ENCODE measurements around the gene C5AR1.
"Not testable (repeated sequence)": the region's sequence is repeated elsewhere in the genome, so short reads cannot be mapped to it uniquely, and the experiment has no call there.

C5AR1 gene

DNA sequence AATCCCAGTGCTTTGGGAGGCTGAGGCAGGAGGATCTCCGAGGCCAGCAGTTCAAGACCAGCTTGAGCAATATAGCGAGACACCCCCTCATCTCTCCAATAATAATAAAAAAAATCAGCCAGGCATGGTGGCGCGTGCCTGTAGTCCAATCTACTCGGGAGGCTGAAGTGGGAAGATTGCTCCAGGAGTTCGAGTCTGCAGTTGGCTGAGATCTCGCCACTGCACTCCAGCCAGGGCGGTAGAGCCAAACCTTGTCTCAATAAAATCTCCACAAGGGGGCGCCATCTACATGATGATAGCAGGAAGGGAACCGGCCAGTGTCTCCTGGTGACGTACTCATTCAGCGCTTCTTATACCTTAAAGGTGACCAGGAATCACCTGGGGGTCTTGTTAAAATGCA is 13.6 kb upstream of the C5AR1 start:
- peak; percentile 36 for DNase-seq

DNA sequence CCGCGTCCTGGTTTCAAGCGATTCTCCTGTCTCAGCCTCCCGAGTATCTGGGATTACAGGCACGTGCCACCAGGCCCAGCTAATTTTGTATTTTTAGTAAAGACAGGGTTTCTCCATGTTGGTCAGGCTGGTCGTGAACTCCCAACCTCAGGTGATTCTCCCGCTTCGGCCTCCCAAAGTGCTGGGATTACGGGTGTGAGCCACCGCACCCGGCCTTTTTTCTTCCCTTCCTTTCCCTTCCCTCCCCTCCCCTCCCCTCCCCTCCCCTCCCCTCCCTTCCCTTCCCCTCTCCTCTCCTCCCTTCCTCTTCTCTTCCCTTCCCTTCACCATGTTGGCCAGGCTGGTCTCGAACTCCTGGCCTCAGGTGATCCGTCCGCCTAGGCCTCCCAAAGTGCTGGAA is 8.8 kb upstream of the C5AR1 start:
- DNase-seq = not testable (repeated sequence)

DNA sequence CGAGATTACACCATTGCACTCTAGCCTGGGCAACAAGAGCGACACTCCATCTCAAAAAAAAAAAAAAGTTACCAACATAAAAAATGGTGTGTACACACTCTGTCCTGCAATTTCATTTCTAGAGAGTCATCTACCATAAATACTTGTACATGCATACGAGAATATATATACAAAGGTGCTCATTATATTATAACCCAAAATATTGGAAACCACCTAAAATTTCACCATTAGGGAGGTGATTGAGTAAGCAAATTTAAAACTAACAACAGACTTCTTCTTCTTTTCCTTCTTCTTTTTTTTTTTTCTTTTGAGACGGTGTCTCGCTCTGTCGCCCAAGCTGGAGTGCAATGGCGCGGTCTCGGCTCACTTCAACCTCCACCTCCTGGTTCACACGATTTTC is 7.4 kb upstream of the C5AR1 start:
- DNase-seq = no peak

DNA sequence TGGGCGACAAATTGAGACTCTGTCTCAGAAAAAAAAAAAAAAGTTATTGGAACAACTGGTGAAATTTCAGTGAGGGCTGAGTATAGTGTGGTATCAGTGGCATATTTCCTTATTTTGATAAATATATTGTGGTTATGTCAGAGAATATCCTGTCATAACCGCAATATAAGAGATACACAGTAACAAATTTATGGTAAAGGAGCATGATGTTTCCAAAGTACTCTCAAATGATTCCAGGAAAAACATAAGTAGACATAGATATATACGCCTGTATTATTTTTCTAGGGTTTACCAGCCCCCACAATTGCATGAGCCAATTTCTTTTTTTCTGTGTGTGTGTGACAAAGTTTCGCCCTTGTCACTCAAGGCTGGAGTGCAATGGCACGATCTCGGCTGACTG is 5.7 kb upstream of the C5AR1 start:
- DNase-seq = no peak

DNA sequence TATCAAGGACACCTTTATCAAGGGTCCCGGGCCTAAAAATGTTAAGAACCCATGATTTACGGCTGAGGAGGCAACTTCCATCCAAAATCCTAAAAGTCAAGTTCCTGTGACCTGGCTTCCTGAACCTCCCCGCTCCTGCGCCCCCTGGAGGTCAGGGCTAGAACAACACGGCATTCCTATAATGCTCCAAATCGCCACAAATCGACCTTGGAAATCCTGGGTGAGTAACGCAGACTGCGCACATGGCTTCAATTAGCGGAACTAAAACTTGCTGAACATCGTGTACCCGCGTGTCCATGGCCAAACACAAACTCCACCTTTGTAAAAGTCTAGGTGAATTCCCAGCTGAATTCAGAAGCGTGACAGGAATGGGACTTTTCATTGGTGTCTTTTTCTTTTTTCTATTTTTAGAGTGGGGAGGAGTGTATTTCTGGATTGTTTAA is 4.3 kb upstream of the C5AR1 start:
- peak; percentile 17 for DNase-seq

DNA sequence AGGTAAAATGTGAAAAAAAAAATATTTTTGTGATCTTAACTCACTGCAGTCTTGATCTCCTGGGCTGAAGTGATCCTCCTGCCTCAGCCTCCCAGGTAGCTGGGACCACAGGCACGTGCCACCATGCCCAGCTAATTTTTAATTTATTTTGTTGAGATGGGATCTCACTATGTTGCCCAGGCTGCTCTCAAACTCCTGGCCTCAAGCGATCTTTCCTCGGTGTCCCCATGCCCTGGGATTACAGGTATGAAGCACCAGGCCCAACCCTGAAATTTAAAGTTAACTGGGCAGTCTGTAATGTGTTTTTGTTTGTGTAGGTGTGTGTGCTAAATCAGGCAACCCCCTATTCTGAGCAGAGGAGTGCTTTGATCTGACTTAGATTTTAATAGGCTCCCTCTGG is 3.4 kb upstream of the C5AR1 start:
- no peak for DNase-seq

DNA sequence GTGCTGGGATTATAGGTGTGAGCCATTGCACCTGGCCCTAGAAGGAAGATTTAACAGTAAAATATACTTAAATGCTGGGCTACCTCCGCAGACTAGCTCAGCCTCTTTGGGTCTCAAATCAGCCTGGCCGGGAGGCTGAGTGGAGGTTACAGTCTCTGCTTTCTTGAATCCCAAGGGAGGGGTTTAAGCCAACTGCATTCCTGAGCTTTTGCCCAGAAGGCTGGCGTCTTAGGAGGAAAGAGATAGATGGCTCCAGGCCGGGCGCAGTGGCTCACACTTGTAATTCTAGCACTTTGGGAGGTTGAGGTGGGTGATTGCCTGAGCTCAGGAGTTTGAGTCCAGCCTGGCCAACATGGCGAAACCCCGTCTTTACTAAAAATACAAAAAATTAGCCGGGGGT is 623 bp upstream of the C5AR1 start:
- no peak for DNase-seq

DNA sequence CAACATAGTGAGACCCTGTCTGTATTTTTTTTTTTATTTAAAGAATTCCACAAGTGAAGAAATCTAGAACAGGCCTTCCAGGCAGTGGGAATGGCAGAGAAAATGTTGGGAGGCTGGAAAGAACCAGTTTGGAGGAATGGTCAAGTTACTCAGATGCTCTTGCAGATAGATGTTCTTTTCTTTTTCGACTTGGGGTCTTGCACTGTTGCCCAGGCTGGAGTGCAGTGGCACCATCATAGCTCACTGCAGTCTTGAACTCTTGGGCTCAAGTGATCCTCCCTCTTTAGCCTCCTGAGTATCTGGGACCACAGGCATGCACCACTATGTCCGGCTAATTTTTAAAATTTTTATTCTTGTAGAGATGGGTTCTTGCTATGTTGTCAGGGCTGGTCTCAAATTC is 662 bp downstream of the C5AR1 start:
- no peak for DNase-seq

DNA sequence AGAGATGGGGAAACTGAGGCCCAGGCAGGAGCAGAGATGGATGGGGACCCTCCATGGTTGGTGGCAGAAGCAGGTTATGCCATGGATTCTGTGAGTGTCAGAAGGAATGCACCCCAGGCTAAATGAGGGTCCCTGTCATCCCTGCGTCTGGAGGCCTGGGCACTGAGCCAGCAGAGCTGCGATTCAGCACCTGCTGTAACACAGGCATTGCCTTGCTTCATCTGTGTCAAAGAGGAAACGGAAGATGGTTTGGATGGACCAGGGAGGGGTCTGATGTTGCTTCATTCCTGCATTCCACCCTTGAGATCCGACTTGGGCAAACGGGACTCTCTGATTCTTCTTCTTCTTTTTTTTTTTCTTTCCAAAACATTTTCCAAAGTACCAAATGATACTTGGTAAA is 1.2 kb downstream of the C5AR1 start:
- no peak for DNase-seq

DNA sequence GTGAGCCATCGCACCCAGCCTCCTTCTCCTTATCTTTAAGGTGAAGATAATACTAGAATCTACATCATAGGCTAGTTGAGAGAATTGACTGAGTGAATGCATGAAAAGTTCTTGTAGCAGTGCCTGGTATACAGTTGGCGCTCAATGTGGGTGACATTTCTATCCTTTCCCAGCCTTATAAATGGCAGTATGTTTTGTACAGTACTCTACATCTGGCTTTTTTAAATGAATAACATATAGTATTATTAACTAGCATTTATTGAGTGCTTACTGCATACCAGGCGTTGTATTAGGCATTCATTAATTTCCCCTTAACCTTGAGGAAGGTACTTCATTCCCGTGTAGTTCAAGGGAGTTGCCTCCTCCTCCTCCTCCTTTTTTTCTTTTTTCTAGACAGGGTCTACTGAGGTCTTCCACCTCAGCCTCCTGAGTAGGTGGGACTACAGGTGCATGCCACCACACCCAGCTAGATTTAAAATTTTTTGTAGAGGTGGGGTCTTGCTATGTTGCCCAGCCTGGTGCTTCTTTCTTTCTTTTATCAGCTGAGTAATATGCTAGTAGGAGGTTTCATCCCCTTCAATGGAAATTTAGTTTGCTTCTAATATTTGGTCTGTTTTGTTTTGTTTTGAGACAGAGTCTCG is 2.8 kb downstream of the C5AR1 start:
- no peak for DNase-seq

DNA sequence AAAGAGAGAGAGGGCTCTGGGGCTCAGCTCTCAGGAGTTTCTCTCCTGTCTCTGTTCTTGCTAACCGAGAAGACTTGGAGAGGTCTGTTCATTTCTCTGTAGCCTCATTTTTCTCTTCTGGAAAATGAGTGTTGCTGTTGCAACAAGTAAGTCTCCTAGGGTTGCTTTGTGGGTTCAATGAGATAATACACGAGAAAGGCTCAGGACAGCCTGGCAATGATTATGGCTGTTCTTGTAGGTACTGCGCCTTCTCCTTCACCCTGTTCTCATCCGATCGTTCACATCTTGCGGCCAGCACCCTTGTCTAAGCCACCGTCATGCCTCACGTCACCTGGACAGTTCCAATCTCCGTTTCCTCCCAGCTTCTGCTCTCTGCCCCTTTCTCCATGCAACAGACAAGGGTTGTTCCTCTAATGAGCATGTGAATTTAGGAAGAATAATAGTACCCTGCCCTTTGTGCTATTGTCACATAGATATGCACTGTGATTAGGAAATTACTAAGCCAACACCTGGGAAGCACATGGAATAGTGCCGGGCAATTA is 4.2 kb downstream of the C5AR1 start:
- no peak for DNase-seq

DNA sequence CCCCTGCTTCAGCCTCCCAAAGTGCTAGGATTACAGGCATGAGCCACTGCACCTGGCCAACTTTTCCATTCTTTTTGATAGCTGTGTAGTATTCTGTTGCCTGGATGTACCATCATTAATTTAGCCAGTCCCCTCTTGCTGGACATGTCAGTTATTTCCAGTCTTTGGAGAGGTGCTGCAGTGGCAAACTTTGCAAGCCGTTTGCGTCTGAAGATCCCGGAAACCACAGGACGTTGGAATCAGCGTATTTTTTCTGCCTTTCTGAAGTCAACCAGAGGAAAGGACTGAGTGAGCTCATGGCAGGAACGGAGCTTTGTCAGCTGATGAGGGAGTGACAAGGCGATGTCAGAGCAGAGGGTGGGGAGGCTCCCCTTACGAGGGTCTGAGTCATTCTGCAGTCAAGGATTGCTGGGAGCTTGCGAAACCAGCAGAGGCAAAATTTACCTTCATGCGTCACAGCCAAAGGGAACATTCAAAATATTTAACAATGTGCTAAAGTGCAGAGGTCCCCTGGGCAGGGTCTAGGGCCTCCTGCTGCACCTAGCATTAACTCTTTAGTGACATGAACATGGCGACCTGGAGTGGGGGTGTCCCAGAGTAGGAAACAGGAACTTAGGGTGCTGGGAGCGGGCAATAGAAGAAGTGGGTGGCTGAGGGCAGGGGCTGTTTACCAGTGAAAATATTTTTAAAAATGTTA is 5.6 kb downstream of the C5AR1 start:
- no peak for DNase-seq

DNA sequence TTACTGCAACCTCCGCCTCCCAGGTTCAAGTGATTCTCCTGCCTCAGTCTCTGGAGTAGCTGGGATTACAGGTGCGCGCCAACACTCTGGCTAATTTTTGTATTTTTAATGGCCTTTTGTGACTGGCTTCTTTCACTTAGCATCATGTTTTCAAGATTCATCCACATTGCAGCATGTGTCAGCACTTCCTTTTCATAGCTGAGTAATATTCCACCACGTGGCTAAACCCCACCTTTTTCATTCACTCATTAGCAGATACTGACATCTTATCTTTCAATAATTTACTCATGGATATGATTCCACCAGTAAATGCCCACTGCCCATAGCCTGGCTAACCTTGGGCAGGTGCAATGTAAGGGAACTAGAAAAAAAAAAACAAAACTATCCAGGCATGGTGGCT is 6.9 kb downstream of the C5AR1 start:
- DNase-seq = no peak

DNA sequence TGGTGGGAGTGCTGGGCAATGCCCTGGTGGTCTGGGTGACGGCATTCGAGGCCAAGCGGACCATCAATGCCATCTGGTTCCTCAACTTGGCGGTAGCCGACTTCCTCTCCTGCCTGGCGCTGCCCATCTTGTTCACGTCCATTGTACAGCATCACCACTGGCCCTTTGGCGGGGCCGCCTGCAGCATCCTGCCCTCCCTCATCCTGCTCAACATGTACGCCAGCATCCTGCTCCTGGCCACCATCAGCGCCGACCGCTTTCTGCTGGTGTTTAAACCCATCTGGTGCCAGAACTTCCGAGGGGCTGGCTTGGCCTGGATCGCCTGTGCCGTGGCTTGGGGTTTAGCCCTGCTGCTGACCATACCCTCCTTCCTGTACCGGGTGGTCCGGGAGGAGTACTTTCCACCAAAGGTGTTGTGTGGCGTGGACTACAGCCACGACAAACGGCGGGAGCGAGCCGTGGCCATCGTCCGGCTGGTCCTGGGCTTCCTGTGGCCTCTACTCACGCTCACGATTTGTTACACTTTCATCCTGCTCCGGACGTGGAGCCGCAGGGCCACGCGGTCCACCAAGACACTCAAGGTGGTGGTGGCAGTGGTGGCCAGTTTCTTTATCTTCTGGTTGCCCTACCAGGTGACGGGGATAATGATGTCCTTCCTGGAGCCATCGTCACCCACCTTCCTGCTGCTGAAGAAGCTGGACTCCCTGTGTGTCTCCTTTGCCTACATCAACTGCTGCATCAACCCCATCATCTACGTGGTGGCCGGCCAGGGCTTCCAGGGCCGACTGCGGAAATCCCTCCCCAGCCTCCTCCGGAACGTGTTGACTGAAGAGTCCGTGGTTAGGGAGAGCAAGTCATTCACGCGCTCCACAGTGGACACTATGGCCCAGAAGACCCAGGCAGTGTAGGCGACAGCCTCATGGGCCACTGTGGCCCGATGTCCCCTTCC is 10.5 kb downstream of the C5AR1 start:
- DNase-seq = no peak

DNA sequence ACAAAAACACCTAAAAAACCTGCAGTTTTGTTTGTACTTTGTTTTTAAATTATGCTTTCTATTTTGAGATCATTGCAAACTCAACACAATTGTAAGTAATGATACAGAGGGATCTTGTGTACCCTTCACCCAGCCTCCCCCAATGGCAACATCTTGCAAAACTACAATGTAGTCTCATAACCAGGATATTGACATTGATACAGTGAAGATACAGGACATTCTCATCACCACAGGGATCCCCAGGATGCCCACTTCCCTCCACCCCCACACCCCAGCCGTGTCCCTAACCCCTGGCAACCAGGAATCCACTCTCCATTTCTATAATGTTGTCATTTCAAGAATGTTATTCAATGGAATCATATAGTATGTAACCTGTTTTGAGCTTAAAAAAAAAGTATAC is 12.0 kb downstream of the C5AR1 start:
- no peak for DNase-seq

DNA sequence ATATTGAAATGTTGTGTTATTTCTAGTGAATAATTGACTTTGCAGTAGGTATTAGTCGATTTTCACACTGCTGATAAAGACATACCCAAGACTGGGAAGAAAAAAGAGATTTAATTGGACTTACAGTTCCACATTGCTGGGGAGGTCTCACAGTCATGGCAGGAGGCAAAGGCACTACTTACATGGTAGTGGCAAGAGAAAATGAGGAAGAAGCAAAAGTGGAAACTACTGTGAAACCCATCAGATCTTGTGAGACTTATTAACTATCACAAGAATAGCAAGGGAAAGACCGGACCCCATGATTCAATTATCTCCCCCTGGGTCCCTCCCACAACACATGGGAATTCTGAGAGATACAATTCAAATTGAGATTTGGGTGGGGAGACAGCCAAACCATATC is 12.4 kb downstream of the C5AR1 start:
- DNase-seq = no peak

DNA sequence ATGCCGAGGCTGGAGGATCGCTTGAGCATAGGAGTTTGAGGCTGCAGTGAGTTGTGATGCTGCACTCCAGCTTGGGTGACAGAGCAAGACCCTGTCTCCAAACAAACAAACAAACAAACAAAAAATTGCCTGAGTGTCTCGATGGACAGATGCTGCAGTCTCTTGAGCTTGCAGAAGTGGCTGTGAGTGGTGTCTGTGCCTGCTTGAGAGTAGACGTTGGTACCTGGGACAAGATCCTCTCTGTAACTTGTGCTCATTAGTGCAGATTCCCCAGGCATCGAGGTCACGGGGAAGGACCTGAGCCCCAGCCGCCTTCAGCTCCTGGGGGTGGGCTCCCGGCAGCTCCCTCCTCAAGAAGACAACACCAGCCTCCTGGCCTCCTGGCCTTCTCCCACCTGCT is 13.7 kb downstream of the C5AR1 start:
- no peak for DNase-seq

DNA sequence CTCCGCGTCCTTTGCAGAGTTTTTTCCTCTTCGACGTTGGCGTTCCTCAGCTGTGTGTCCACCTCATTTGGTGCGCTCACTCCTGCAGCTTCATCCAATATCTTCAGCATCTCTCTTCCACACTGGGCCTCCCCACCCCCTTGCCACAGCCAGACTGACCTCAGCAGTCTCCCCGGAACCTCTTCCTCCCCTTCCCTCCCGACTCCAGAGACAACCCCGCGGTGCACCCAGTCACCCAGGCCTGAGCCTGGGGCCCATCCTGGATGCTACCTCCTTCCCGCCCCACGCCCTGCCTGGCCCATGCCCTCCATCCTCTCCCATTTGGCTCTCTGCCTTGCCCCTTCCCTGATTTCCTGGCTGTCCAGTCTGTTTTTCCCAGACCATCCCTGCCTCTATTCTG is 14.2 kb downstream of the C5AR1 start:
- DNase-seq = no peak

DNA sequence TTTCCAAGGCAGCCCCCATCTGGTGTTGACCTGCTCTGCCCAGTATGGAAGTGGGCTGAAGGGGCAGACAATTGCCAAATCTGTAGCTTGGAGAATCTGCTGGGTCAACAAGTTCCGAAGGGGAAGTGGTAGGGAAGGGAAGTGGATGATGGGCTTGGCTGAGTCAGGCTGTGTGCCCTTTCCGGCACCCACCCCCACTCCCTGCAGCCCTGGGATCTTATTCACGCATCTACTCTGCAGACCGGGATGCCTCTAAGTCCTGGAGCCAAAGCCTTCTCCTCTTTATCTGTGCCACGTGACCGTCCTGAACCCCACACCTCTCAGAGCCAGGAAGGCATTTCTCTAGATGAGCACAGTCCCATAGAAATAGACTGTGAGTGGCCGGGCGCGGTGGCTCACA is 14.8 kb downstream of the C5AR1 start:
- DNase-seq = no peak

DNA sequence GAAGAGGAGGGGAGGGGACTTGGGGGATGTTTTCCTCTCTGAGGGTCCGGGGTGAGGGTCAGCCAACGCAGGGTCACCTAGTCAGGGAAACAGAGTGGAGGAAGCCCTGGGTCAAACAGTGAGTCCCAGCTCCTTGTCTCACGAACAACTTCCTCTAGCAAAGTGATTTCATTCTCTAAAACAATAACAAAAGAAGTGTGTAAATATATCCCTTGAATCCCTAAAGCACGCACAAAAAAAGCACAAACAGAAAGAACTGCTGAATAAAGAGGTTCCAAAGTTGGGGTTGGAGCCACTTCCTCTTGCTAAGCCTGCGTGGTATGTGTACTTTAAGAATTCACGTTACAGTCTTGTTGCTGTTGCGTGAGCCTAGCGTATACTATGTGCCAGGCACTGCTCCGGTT is 20.8 kb downstream of the C5AR1 start:
- no peak for DNase-seq

DNA sequence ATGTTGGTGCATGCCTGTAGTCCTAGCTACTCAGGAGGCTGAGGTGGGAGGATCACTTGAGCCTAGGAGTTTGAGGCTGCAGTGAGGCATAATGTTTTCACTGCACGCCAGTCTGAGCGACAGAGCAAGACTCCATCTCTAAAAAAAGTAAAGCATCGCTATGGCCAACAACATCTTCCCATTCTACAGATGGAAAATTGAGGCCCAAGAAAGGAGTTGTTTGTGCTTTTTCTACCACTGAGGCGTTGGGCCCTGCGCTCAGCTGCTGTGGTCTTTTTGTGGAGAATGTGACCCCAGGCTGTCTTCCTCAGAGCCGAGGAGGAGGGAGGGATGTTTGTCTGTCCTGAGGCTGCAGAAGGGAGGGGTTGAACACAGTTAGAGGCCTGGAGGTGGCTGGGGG is 21.8 kb downstream of the C5AR1 start:
- DNase-seq = no peak

DNA sequence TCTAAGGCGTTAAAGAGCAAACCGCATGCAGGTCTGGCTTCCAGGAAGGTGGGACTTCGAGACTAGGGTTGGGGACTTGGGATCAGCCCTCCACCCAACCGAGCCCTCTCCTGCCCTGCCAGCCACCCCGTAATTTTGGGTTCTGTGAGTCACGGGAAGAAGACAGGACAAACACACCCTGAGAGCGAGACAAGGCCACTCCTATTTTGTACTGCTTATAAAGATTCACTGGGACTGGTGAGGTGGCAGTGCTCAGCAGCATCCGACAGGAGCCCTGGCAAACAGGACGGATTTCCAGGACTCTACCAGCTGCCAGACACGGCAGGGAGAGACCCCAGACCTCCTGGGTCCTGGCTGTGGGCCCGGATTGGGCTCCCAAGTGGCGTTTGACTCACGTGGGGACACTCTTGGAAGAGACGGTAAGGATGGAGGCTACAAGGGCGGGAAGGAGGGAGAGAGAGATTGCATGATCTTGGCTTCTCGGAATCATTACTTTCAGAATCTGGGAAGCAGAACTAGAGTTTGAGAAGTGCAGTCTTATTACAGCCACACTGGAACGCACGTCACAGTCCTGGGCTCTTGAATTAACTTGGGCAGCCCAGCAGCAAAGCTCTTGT is 22.4 kb downstream of the C5AR1 start, which contains the start of gene C5AR2:
Gene C5AR2 (plus strand): TSS at position 245 of the 617 bp plus-strand sequence. CDS start 8,625 bp downstream, outside the sequence.
- no peak for DNase-seq
